HG02588 (cell line): Measurements from ENCODE around the gene RAB11FIP4.
A peak's percentile ranks its signal among the peaks of the same experiment; 100 is the strongest.

Source experiments
- ATAC-seq: cut with Tn5 transposase; IDR thresholded peaks from one replicate; pipeline ENCODE4 v1.9.1; 2021; ENCODE audit warnings: mild to moderate bottlenecking, moderate library complexity; ENCODE audit not compliant: unreplicated experiment

The RAB11FIP4 gene

GRCh38 chr17:31518478-31518877, 127.0 kb downstream of the RAB11FIP4 start:
- no peak for ATAC-seq

GRCh38 chr17:31521632-31522283, 130.3 kb downstream of the RAB11FIP4 start:
- ATAC-seq: no peak

GRCh38 chr17:31522284-31522931, 130.9 kb downstream of the RAB11FIP4 start:
- no peak for ATAC-seq

- ATAC-seq: no peak
Observed at GRCh38 chr17:31522987-31523495, 131.6 kb downstream of the RAB11FIP4 start.

GRCh38 chr17:31523862-31524730, 132.6 kb downstream of the RAB11FIP4 start:
- ATAC-seq: no peak

GRCh38 chr17:31524926-31525800, 133.7 kb downstream of the RAB11FIP4 start:
- no peak for ATAC-seq

- no peak for ATAC-seq
Observed at GRCh38 chr17:31525801-31526549, 134.5 kb downstream of the RAB11FIP4 start.

GRCh38 chr17:31527606-31528005, 136.1 kb downstream of the RAB11FIP4 start:
- no peak for ATAC-seq

GRCh38 chr17:31528291-31528874, 136.9 kb downstream of the RAB11FIP4 start:
- ATAC-seq: no peak

GRCh38 chr17:31529841-31530251, 138.4 kb downstream of the RAB11FIP4 start:
- ATAC-seq: no peak

- ATAC-seq: no peak
Observed at GRCh38 chr17:31530391-31530985, 139.0 kb downstream of the RAB11FIP4 start.

- ATAC-seq: no peak
Observed at GRCh38 chr17:31531336-31531980, 140.0 kb downstream of the RAB11FIP4 start.

GRCh38 chr17:31532081-31532480, 140.6 kb downstream of the RAB11FIP4 start:
- ATAC-seq: no peak

- ATAC-seq: no peak
Observed at GRCh38 chr17:31532526-31532925, 141.1 kb downstream of the RAB11FIP4 start.

- no peak for ATAC-seq
Observed at GRCh38 chr17:31533546-31534155, 142.2 kb downstream of the RAB11FIP4 start.

- ATAC-seq: no peak
Observed at GRCh38 chr17:31534223-31534888, 142.9 kb downstream of the RAB11FIP4 start.

- peak; percentile 63 for ATAC-seq
Observed at GRCh38 chr17:31535581-31535981, 144.1 kb downstream of the RAB11FIP4 start.

GRCh38 chr17:31536451-31536850, 145.0 kb downstream of the RAB11FIP4 start:
- no peak for ATAC-seq
